ENCODE data around the gene POM121C. TPM values are rescaled to one million over a fixed set of nuclear protein-coding genes. Genes with fewer than 3 reads are reported as not detected.
"Not testable (repeated sequence)": the region's sequence is repeated elsewhere in the genome, so short reads cannot be mapped to it uniquely, and the experiment has no call there.

Gene POM121C
- total and polyA plus RNA-seq, 10 of the 15 experiments (the other 5 are each of a cell fraction or from before 2014, with no cell fraction given), result 6.3 to 62.8 (median 17.1) TPM

- RAD21 ChIA-PET (ENCODE audit: unreplicated experiment), result not testable (repeated sequence)
Observed at GRCh38 chr7:75477457-75477856, 8.6 kb downstream of the POM121C start.

DNA sequence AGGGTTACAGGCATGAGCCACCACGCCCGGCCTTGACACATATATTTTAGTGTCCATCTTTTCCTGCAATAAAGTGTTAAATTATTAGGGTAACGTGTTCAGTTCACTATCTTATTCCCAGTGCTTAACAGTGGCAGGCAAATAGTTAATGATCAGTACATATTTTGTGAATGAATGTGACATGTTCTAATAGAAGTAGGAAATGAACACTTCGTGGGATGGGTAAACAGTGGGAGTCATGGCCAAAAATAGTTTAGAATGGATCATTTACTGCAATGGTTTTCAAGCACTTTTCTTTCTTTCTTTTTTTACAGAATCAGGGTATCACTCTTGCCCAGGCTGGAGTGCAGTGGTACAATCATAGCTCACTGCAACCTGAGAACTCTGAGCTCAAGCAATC is 15.9 kb downstream of the POM121C start:
- CTCF ChIA-PET; BruUV-seq (replicated peaks); H3K4me3 ChIP-seq; RAD21 ChIA-PET (ENCODE audit: unreplicated experiment); in situ Hi-C loops (cut with MboI); H3K79me2 ChIP-seq (ENCODE audit: control insufficient read depth, insufficient read depth, low read length); H4K20me1 ChIP-seq (ENCODE audit: control insufficient read depth, insufficient read depth); SMC1A ChIA-PET (ENCODE audit: uncharacterized antibody, unreplicated experiment); FAIRE-seq; DNase-seq (ENCODE audit: low read depth, low spot score); H3K4me2 ChIP-seq (ENCODE audit: control insufficient read depth, insufficient read depth); H3K27me3 ChIP-seq (replicated peaks in 1 of 2; ENCODE audit: control insufficient read depth in 2 of 2, insufficient read depth in 2 of 2, low read length in 1 of 2); ATAC-seq; H3K9me3 ChIP-seq (replicated peaks; ENCODE audit: control insufficient read depth, insufficient read depth, low read length); H3K27ac ChIP-seq (ENCODE audit: control insufficient read depth, insufficient read depth); H2AFZ ChIP-seq (ENCODE audit: control insufficient read depth, low read depth, low read length); intact Hi-C loops (cut with micrococcal nuclease; ENCODE audit: unreplicated experiment); H3K36me3 ChIP-seq (ENCODE audit: control insufficient read depth in 2 of 2, insufficient read depth in 2 of 2, low read length in 1 of 2); H3K4me1 ChIP-seq (ENCODE audit: control insufficient read depth, insufficient read depth, low read length); POLR2A ChIA-PET; H3K9ac ChIP-seq (ENCODE audit: control insufficient read depth, insufficient read depth, low read length): not testable (repeated sequence)
- WGBS (ENCODE audit: insufficient coverage, insufficient replicate concordance, low lambda C conversion rate, missing lambda C conversion rate), result 100% methylated on average over 2 of the region's 4 CpGs

More at GRCh38 chr7:75477457-75477856, 8.6 kb downstream of the POM121C start:
- H4K20me1 ChIP-seq (ENCODE audit: control insufficient read depth, insufficient read depth); DNase-seq (ENCODE audit: low read depth, low spot score); POLR2A ChIA-PET; H3K9me3 ChIP-seq (replicated peaks; ENCODE audit: control insufficient read depth, insufficient read depth, low read length); H3K4me1 ChIP-seq (ENCODE audit: control insufficient read depth, insufficient read depth, low read length); FAIRE-seq; CTCF ChIA-PET; H3K27me3 ChIP-seq (replicated peaks in 1 of 2; ENCODE audit: control insufficient read depth in 2 of 2, insufficient read depth in 2 of 2, low read length in 1 of 2); H3K4me2 ChIP-seq (ENCODE audit: control insufficient read depth, insufficient read depth); in situ Hi-C loops (cut with MboI); H3K79me2 ChIP-seq (ENCODE audit: control insufficient read depth, insufficient read depth, low read length); H3K27ac ChIP-seq (ENCODE audit: control insufficient read depth, insufficient read depth); H3K4me3 ChIP-seq; H2AFZ ChIP-seq (ENCODE audit: control insufficient read depth, low read depth, low read length); SMC1A ChIA-PET (ENCODE audit: uncharacterized antibody, unreplicated experiment); ATAC-seq; H3K9ac ChIP-seq (ENCODE audit: control insufficient read depth, insufficient read depth, low read length); BruUV-seq (replicated peaks); H3K36me3 ChIP-seq (ENCODE audit: control insufficient read depth in 2 of 2, insufficient read depth in 2 of 2, low read length in 1 of 2); intact Hi-C loops (cut with micrococcal nuclease; ENCODE audit: unreplicated experiment): not testable (repeated sequence)

GRCh38 chr7:75460541-75460940 is 25.6 kb downstream of the POM121C start:
- H3K4me1 ChIP-seq (ENCODE audit: control insufficient read depth, insufficient read depth, low read length); H2AFZ ChIP-seq (ENCODE audit: control insufficient read depth, low read depth, low read length); H3K36me3 ChIP-seq (ENCODE audit: control insufficient read depth in 2 of 2, insufficient read depth in 2 of 2, low read length in 1 of 2); H3K4me2 ChIP-seq (ENCODE audit: control insufficient read depth, insufficient read depth); H3K27ac ChIP-seq (ENCODE audit: control insufficient read depth, insufficient read depth); BruUV-seq (replicated peaks); RAD21 ChIA-PET (ENCODE audit: unreplicated experiment); H3K27me3 ChIP-seq (replicated peaks in 1 of 2; ENCODE audit: control insufficient read depth in 2 of 2, insufficient read depth in 2 of 2, low read length in 1 of 2); DNase-seq (ENCODE audit: low read depth, low spot score); H3K9me3 ChIP-seq (replicated peaks; ENCODE audit: control insufficient read depth, insufficient read depth, low read length); SMC1A ChIA-PET (ENCODE audit: uncharacterized antibody, unreplicated experiment); in situ Hi-C loops (cut with MboI); H3K79me2 ChIP-seq (ENCODE audit: control insufficient read depth, insufficient read depth, low read length); CTCF ChIA-PET; H4K20me1 ChIP-seq (ENCODE audit: control insufficient read depth, insufficient read depth); ATAC-seq; H3K9ac ChIP-seq (ENCODE audit: control insufficient read depth, insufficient read depth, low read length); H3K4me3 ChIP-seq; POLR2A ChIA-PET; FAIRE-seq: not testable (repeated sequence)
- 66% methylated on average over 4 of the region's 5 CpGs for WGBS (ENCODE audit: insufficient coverage, insufficient replicate concordance, low lambda C conversion rate, missing lambda C conversion rate)
- intact Hi-C loops (cut with micrococcal nuclease; ENCODE audit: unreplicated experiment), result loop anchor here (10.0 kb wide), 1 partner anchor 64 kb away; no protein-coding TSS in a partner anchor

DNA sequence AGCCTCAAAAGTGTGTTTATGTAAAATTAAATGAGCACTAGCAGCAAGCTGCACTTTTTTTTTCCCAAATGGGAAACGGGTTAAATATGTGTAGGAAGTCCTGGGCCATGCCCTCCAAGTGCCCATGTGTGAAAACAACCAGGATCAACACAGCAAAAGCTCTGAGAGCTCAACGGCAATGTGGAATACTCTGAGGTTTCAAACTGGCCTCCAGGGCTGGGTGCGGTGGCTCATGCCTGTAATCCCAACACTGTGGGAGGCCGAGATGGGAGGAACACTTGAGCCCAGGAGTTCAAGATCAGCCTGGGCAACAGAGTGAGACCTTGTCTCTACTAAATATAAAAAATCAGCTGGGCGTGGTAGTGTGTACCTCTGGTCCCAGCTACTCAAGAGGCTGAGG is 28.1 kb downstream of the POM121C start:
- H4K20me1 ChIP-seq (ENCODE audit: control insufficient read depth, insufficient read depth), result not testable (repeated sequence)
- WGBS (ENCODE audit: insufficient coverage, insufficient replicate concordance, low lambda C conversion rate, missing lambda C conversion rate), result 100% methylated on average over 1 of the region's 5 CpGs

More for the DNA sequence above, 28.1 kb downstream of the POM121C start:
- H3K27ac ChIP-seq (ENCODE audit: control insufficient read depth, insufficient read depth); H3K27me3 ChIP-seq (replicated peaks in 1 of 2; ENCODE audit: control insufficient read depth in 2 of 2, insufficient read depth in 2 of 2, low read length in 1 of 2); H3K9ac ChIP-seq (ENCODE audit: control insufficient read depth, insufficient read depth, low read length); intact Hi-C loops (cut with micrococcal nuclease; ENCODE audit: unreplicated experiment); H3K4me3 ChIP-seq; H3K79me2 ChIP-seq (ENCODE audit: control insufficient read depth, insufficient read depth, low read length); BruUV-seq (replicated peaks); RAD21 ChIA-PET (ENCODE audit: unreplicated experiment); ATAC-seq; H2AFZ ChIP-seq (ENCODE audit: control insufficient read depth, low read depth, low read length); H3K9me3 ChIP-seq (replicated peaks; ENCODE audit: control insufficient read depth, insufficient read depth, low read length); POLR2A ChIA-PET; in situ Hi-C loops (cut with MboI); H3K4me2 ChIP-seq (ENCODE audit: control insufficient read depth, insufficient read depth); SMC1A ChIA-PET (ENCODE audit: uncharacterized antibody, unreplicated experiment); CTCF ChIA-PET; H3K36me3 ChIP-seq (ENCODE audit: control insufficient read depth in 2 of 2, insufficient read depth in 2 of 2, low read length in 1 of 2); FAIRE-seq; DNase-seq (ENCODE audit: low read depth, low spot score); H3K4me1 ChIP-seq (ENCODE audit: control insufficient read depth, insufficient read depth, low read length): not testable (repeated sequence)
